Measurements from ENCODE around the gene AMBRA1.

- no peak for TF ChIP-seq POLR2A (IDR thresholded peaks at IDR 0.05)
- TF ChIP-seq POLR2AphosphoS5 (IDR thresholded peaks at IDR 0.05), result no peak
- TF ChIP-seq CTCF (IDR thresholded peaks at IDR 0.05), result no peak
Measured at GRCh38 chr11:46414466-46414796, 179.4 kb downstream of the AMBRA1 start.

All from breast epithelium (tissue), 3 donors.